ENCODE measurements around the gene DUSP1.

DUSP1 gene

GRCh38 chr5:172777881-172778814, 7.2 kb upstream of the DUSP1 start:
- DNase-seq (ENCODE audit: low read depth) = no peak

- DNase-seq (ENCODE audit: low read depth) = no peak
Measured at GRCh38 chr5:172776235-172776594, 5.2 kb upstream of the DUSP1 start.

GRCh38 chr5:172775326-172776234, 4.6 kb upstream of the DUSP1 start:
- no peak for DNase-seq (ENCODE audit: low read depth)

- DNase-seq (ENCODE audit: low read depth) = no peak
Measured at GRCh38 chr5:172774561-172775315, 3.7 kb upstream of the DUSP1 start.

GRCh38 chr5:172773481-172774469, 2.8 kb upstream of the DUSP1 start:
- no peak for DNase-seq (ENCODE audit: low read depth)

- peak; percentile 73 for DNase-seq (ENCODE audit: low read depth)
Measured at GRCh38 chr5:172772112-172772906, 1.3 kb upstream of the DUSP1 start.

GRCh38 chr5:172771439-172772111, 580 bp upstream of the DUSP1 start:
- DNase-seq (ENCODE audit: low read depth) = no peak

GRCh38 chr5:172770374-172770674, 671 bp downstream of the DUSP1 start:
- DNase-seq (ENCODE audit: low read depth) = no peak

- no peak for DNase-seq (ENCODE audit: low read depth)
Measured at GRCh38 chr5:172769616-172770373, 1.2 kb downstream of the DUSP1 start.

- no peak for DNase-seq (ENCODE audit: low read depth)
Measured at GRCh38 chr5:172769342-172769615, 1.7 kb downstream of the DUSP1 start.

- DNase-seq (ENCODE audit: low read depth) = no peak
Measured at GRCh38 chr5:172768573-172769341, 2.2 kb downstream of the DUSP1 start.

- no peak for DNase-seq (ENCODE audit: low read depth)
Measured at GRCh38 chr5:172768098-172768572, 2.9 kb downstream of the DUSP1 start.

GRCh38 chr5:172766287-172767108, 4.5 kb downstream of the DUSP1 start:
- no peak for DNase-seq (ENCODE audit: low read depth)

GRCh38 chr5:172765766-172766286, 5.2 kb downstream of the DUSP1 start:
- no peak for DNase-seq (ENCODE audit: low read depth)

GRCh38 chr5:172764861-172765765, 5.9 kb downstream of the DUSP1 start:
- DNase-seq (ENCODE audit: low read depth) = peak; percentile 81

GRCh38 chr5:172763120-172763464, 7.9 kb downstream of the DUSP1 start:
- DNase-seq (ENCODE audit: low read depth) = no peak

All from activated T-cell treated with anti-CD3 and anti-CD28 coated beads for 48 hours (primary cell).